HFF-Myc (cell line): ENCODE measurements around the gene CARMIL1.

Experiments used
- DNase-seq: peaks from one replicate; pipeline ENCODE4 v3.0.0-alpha.2; 2011; ENCODE audit warnings: low read depth; ENCODE audit errors: extremely low read depth
- H3K4me3 ChIP-seq: replicated peaks from 2 replicates; pipeline ENCODE4 v1.5.1; 2011; ENCODE audit warnings: low read depth, mild to moderate bottlenecking, control low read depth, low read length
- CTCF ChIP-seq: IDR thresholded peaks from 2 replicates; pipeline ENCODE4 v1.5.1; 2012; ENCODE audit warnings: mild to moderate bottlenecking, low read depth, low read length, control low read depth; ENCODE audit errors: missing control alignments

CARMIL1 gene

GRCh38 chr6:25302151-25302550 lies 23.0 kb downstream of the CARMIL1 start:
- no peak overlapping the region for H3K4me3 ChIP-seq
- DNase-seq: no peak
- TF ChIP-seq CTCF: no peak

- no peak overlapping the region for H3K4me3 ChIP-seq
- DNase-seq: no peak
- TF ChIP-seq CTCF: no peak
These were observed 23.5 kb downstream of the CARMIL1 start for GRCh38 chr6:25302677-25303128.

GRCh38 chr6:25303254-25303653 lies 24.1 kb downstream of the CARMIL1 start:
- no peak overlapping the region for H3K4me3 ChIP-seq
- no peak for DNase-seq
- TF ChIP-seq CTCF: no peak

- H3K4me3 ChIP-seq: no peak overlapping the region
- DNase-seq: no peak
- no peak for TF ChIP-seq CTCF
These were observed 27.2 kb downstream of the CARMIL1 start for GRCh38 chr6:25306379-25306778.

- no peak for DNase-seq
- H3K4me3 ChIP-seq: no peak overlapping the region
- no peak for TF ChIP-seq CTCF
These were observed 28.8 kb downstream of the CARMIL1 start for GRCh38 chr6:25307805-25308494.

GRCh38 chr6:25309886-25310285 lies 30.7 kb downstream of the CARMIL1 start:
- TF ChIP-seq CTCF: no peak
- H3K4me3 ChIP-seq: no peak overlapping the region
- peak; percentile 19 for DNase-seq
